ENCODE measurements around the gene IGSF21.

GRCh38 chr1:18145851-18146618 lies 38.4 kb downstream of the IGSF21 start:
- TF ChIP-seq CTCF (IDR thresholded peaks at IDR 0.05; ENCODE audit: extremely low read depth in 1 of 2, insufficient read depth in 1 of 2, low read depth in 1 of 2, low read length in 2 of 2) (no peak), MAX (IDR thresholded peaks at IDR 0.05; ENCODE audit: insufficient read depth, insufficient read length) (no peak), POLR2A (IDR thresholded peaks at IDR 0.05; ENCODE audit: low read depth, low read length) (no peak), EZH2 (IDR thresholded peaks at IDR 0.05; ENCODE audit: borderline replicate concordance, low read depth, low read length, severe bottlenecking) (no peak), MYC (IDR thresholded peaks at IDR 0.05; ENCODE audit: low read depth, low read length) (no peak), JUN (IDR thresholded peaks at IDR 0.05; ENCODE audit: borderline replicate concordance, insufficient read depth, insufficient read length, low read depth) (no peak), POLR2AphosphoS5 (IDR thresholded peaks at IDR 0.05; ENCODE audit: insufficient read depth, low read depth, low read length) (no peak), GATA2 (IDR thresholded peaks at IDR 0.05; ENCODE audit: insufficient read depth, insufficient read length, low read depth, low read length) (no peak)
